GM19351 (cell line): ENCODE measurements around the gene CPS1.

Experiments used
- ATAC-seq: cut with Tn5 transposase; IDR thresholded peaks from one replicate; pipeline ENCODE4 v1.9.1; 2021; ENCODE audit warnings: mild to moderate bottlenecking, moderate library complexity; ENCODE audit not compliant: unreplicated experiment

Gene CPS1

DNA sequence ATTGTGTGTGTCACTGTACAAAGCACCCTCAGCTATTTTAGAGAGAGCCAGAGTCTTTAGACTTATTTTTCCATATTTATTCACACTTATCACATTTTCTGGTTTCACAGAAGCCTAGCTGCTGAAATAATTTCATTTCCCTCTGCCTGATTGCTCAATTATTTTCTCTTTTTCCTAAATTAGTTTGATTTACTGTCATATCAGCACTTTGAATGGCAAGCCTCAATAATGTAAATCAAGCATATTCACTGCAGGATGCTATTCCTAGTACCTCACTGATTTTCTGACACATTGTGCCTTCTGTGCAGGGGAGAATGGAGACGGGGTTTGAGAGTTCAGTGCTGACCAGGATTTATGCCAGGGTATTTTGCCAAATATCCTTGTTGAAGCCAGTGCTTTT, 48.3 kb downstream of the CPS1 start:
- ATAC-seq, result no peak

DNA sequence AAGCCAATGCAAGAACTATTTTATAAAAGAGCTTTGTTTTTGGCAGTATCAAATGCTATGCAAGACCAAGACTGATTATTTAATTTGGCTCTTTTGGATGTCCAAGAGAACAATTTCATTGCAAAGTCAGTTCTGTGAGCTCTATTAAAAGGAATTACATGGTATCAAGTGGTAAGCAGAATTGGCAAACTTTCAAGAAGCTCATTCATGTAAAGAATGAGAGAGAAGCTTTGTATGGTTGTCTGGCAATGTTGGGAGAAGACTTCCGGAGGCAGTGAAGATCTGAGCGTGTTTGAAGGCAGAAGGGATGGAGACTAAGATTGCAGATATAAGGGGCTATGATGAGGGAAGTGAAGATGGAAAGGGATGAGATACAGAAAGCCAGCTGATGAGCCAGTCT, 49.6 kb downstream of the CPS1 start:
- no peak for ATAC-seq

DNA sequence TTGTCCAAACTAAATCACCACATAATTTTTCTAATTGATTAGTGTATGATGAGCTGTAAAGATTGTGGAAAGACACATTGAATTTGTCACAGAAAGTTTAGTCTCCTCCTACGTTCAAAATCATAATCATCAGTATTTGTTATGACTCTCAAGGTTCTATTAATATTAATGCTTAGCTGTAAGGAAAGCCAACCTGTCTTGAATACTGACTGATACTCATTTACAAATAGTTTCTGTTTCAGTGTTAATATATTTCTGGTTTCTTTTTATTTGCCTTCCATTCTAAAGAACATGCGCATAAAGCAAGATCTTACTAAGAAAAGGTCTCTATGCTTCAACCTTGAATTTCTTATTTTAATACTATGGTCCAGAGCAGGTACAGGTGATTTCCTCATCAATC, 55.1 kb downstream of the CPS1 start:
- ATAC-seq, result peak; percentile 68

DNA sequence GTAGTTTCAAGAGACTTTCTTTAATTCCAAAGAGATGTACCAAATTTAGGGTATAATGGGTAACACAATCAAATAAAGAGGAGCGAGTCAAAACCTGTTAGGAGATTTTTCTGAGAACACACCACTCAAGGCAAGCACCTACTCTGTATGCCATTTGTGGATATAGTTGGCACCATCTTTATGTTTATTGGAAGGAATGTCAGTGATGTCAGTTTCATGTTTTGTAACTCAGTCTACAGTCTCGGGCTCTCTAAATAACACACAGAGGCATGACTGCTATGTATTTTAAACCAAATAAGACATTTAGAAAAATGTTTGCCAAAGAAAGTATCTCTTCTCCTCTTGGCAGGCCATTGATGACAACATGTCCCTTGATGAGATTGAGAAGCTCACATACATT, 59.7 kb downstream of the CPS1 start:
- no peak for ATAC-seq

DNA sequence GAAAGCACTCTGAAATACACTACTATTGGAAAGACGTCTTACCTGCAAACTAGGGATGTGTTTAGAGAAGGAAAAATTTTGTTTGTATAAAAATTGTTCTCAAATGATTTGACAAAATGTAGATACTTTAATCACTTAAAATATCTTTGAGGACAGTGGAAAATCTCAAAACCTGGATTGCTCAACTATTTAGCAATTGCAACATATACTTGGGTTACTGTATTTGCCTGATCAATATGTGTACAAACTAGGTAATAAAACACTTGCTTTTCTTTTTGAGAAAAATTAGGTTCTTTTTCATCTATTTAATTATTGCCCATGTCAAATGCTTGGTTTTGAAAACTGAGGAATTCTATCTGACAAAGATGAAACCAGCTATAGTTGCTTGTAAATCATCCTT, 60.9 kb downstream of the CPS1 start:
- ATAC-seq, result no peak

DNA sequence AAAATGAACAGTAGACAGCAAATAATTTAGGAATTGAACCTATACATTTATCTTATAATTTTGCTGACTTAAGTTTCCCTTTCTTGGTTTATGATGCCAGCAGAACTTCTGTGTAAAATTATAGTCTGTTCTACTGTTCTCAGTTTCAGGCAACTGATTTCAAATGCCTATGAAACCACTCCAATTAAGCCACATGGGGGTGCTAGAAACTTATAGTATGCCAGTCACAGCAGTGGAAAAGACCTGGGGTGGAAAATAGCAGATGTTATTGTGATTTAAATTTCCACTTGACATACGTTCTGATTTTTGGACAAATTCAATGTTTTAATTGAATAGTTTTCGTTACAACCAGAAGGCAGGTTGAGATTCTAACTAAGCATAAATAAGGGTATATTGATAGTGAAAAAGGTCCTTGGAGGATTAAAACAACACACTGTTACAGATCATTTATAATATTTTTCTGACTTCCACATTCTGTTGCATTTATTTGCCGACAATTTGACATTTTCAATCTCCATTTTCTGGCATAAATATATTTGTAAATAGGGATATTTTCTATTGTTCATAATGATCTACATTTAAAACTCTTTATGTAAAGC, 61.4 kb downstream of the CPS1 start:
- ATAC-seq, result peak; percentile 85

DNA sequence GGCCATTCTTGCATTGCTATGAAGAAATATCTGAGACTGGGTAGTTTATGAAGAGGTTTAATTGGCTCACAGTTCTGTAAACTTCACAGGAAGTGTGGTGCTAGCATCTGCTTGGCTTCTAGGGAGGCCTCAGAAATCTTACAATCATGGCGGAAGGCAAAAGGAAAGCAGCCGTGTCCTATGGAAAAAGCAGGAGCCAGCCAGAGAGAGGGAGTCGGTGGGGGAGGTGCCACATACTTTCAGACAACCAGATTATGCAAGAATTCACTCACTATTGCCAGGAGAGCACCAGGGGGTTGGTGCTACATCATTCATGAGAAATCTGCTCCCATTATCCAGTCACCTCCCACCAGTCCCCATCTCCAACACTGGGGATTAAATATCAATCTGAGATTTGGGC, 64.1 kb downstream of the CPS1 start:
- no peak for ATAC-seq

DNA sequence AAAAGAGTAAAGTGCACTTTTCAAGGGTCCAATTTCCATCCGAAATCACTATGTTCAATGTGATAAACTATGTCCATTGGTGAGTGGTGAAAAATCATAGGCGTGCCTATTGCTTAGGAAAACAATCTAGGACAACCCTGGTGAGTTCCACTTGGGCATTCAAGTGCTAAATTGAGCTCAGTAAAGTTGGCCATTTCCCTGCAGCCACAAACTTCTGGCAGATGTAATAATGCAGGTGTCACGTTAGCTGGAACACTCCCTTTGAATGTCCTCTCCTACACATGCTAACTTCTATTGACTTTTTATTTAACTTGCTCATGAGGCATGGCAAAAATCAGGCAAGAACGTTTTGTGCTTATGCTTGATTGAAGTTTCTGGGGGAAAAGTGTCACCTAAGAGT, 67.1 kb downstream of the CPS1 start:
- no peak for ATAC-seq

DNA sequence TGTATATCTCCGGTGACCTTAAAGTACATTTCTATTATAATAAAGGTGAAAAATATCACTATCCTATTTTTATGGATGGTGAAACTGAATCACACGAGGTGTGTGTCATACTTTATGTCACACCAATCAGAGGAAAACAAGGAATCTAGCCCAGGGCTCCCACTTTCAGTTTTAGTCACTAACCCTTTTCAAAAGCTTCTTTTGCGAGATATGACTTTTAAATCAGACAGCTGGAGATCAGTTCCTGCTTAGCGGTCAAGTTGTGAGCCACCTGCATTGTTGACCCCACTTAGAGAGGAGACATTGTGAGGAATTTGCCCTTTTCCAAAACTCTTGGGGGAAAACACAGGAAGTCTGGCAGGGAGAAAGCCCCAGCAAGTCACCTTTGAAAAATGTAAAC, 70.5 kb downstream of the CPS1 start:
- ATAC-seq, result no peak

DNA sequence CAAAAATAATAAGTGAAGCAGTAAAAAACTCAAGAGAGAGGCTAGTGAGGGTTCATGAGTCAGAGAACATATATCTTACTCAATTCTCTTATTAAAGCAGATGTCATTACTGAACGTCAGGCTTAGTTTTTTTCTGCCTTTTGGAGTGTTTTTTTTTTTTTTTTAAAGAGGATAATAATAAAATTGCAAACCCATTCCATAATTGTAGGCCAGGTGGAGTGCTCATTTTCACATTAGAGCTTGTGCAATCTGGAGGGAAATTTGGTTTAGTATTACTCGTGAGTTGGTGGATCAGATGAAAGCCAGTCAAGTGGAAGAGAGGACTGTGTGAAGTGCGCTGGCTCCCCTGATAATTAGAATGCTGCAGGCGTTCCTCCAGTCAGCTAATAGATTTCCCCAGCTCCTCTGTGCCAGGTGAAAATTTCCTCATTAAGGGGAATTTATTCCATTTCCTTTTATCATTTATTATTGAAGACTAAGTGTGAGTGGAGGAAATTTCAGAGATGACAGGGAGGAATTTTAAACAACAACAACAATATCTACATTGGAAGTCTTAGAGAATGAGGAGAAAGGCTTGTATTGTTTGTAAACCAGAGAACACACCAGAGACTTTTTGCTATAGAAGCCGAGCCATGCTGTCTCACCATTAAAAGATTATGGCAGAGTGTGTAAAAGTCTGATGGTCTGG, 74.6 kb downstream of the CPS1 start:
- ATAC-seq, result no peak

DNA sequence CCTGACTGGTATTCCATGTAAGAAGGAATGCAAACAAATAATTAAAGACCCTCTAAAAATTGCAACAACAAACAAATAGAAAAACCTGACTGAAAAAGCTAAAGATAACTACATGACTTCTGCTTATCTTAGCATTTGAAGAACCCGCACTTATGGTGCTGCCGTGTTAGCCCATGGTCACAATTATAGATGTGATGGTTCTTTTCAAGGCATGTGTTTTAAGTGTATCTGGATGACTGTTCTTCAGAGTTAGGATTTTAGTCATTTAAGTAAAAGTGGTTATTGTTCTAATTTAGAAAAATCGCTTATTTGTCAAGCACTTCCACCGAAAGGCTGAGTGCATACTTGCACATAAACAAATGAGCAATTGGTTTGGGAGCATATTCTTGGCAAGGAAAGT, 77.3 kb downstream of the CPS1 start:
- no peak for ATAC-seq

DNA sequence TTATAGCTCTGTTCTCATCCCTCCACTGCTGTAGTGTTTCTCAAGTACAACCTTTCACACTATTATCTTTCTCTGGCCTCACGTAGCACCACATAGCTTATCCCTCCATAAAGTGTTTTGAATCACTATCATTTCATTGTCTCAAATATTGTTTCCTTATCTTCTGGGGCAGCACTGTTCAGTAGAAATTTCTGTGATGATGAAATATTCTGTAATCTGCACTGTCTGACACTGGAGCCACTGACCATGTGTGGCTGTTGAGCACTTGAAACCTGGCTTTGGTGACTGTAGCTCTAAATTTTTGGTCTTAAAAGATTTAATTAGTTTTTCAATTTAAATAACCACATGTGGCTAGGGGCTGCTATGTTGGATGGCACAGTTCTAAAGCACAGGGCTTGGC, 78.9 kb downstream of the CPS1 start:
- no peak for ATAC-seq

DNA sequence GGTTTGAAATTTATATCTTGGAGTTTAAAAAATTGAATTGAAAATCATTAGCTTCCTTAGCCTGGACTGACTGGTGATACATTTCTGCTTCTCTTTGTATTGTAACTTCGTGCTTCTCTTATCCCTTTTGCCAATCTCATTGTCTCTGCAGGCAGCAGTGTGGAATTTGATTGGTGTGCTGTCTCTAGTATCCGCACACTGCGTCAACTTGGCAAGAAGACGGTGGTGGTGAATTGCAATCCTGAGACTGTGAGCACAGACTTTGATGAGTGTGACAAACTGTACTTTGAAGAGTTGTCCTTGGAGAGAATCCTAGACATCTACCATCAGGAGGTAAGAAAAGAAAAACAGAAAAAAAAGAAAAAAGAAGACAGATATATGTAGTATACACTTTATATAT, 85.9 kb downstream of the CPS1 start:
- ATAC-seq, result no peak

DNA sequence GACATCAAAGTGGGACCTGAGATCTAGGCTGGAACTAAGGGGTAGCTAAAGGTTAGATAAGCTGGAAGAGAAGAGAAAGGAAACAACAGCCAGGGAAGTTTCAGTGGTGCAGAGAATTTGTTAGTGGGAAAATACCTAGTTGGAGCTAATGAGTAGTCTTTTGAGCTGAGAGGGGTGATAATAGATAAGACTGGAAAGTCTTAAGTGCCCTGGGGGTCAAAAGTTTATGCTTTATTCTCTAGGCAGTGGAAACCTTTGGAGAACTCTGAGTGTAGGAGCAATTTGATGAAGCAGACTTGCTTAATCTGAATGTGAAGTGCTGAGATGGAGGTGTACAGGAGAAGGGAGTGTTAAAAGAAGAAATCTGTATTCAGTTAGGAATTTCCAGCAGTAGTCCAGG, 90.8 kb downstream of the CPS1 start:
- ATAC-seq, result no peak

DNA sequence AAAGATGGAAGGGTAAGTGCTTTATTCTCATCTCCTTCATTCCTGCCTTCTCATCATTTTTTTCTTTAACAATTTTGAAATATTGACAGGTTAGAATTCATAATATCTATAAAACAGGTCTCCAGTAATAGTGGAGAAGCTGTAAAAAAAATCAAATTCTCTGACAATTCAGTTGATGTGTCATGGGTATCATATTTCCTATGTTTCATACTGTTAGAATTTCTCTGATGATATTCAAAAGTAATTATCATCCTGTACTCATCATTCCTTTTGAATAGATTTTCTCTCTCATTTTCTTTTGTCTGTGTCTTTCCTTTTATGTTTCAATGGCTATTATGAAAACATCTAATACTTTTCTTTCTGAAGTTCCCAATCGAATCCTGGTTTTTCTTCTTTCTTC, 97.7 kb downstream of the CPS1 start:
- no peak for ATAC-seq

DNA sequence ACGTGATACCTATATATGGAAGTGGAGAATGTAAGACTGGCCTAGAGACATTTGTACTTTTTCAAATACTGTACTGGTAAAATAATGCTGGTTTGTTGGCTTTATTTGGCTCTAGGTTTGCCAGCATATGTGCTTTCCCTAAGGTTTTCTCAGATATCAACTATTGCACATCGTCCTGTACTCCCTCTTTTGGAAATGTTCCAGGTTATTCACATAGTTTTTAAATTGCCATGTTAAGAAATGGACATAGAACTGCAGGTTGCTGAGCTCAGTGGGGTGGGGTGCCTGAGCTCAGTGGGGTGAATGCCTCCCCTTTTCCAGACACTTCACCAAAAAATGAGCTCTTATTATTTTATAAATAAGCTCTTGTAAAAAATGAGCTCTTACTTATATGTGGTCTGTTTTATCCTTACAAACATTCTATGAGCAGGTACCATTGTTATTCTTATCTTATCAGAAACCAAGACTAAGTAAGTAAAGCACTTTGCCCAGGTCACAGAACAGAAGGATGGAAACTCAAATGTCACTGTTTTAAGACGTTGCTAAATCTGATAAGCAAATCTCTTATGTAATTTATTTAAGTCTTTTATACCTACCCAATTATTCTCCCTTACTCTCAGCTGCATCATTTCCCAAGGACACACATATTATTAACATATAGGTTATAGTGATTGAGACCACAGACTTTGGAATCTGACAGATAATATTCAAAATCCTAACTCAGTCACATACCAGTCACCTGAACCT, 99.0 kb downstream of the CPS1 start:
- no peak for ATAC-seq

DNA sequence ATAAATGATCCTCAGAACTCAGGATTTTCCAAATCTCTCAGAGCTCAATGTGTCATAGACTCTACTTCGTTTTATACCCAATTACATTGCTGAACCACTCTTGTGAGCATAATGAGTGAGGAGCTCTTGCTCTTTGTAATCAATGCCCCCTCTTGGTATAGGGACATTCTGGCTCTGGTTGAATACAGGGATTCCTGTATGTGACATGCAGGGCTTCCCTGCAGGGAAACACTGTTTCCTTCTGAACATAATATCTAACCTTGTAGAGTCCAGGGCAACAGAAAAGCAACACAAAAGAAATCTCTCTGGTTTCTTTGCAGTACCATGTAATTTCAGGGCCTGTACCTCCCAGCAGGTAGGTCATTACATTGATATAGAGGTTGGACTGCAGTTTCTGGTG, 101.5 kb downstream of the CPS1 start:
- ATAC-seq, result no peak

DNA sequence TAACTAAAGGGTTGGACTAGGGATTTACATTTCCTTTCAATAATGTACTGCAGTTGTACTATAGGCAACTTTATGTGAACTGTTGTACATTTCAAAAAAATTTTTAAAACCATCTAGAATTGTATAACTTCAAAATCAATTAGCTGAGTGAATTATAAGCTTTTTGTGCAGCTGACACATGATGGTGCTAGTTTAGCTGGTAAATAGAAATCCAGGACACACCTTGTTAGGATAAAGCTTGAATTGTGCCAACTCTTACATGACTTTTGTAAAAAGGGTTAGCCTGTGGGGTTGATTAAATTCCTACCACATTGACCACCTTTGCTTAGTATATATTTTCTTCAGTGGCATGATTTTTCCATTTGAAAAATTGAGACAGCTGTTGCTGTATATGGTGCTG, 104.4 kb downstream of the CPS1 start:
- ATAC-seq, result no peak

DNA sequence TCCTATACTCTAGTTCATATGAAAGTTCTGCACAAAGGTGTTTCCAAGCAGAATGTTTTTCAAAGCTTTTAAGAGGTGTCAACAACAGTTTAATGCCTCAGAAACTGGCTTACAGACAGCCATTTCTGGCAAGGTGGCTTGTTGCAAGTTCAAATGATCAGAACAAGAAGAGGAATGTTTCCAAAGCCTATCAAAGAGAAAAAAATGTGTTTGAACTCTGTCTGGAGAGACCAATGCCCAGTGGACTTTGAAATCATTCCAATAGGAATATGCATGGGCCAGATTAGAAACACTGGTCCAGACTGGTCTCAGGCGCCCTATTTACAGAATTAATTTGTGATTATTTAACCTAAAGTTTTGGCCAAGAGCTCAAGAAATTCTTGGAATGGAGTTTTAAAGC, 106.2 kb downstream of the CPS1 start:
- no peak for ATAC-seq

DNA sequence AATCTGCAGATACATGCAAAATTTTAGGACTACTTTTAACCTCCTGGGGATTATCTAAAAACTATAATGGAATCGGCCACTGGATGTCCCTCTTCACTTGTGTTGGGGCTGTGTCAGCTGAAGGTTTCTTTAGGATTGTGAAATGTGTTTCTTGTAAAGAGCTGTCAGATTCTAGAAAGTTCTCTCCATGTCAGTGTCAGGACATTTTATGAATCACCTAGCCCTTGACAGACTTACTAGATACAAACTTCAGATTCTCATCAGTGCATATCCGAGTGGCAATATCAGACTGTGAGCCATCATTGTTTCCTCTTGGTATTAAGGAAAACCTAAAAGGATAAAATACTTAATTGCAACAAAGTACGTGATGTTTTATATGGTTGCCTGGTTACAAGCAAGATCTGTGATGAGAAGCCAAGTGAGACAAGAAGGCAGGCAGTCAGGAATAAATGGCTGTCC, 107.3 kb downstream of the CPS1 start:
- no peak for ATAC-seq

DNA sequence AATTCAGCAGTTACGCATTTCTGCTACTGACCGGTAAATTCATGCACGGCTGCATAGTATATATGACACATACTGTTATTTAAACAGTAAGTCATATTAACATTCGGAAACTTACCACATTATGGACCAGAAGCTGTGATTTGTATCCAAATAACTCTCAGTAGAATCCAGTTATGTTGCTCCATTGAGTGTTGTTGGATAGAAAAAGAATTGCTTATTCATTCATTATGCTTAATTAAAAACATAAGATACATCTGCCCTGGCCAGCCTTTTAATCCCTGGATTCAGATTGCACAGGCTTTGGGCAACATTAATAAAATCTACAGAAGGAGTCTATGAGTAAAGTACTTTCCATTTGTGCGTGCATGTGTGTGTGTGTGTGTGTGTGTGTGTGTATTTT, 111.3 kb downstream of the CPS1 start:
- no peak for ATAC-seq

DNA sequence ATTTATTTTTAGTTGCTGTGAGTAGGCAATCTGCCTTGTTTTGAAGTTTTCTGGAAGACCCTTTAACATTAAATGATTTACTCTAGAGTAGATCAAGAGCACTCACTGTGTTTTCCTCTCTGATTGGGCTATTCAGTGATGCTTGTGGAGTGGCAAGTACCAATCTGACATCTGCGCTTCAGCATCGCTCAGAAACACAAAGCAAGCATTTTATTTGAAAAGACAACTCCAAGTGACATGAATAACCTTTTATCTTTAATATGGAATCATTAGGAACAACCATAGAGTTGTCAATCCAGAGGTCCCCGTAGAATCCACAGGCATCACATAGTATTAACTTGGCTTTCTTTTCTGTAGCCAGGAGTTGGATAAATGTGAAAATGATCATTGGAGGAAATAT, 114.7 kb downstream of the CPS1 start:
- no peak for ATAC-seq
